Vagina (tissue), 2 donors: ENCODE data around the gene LMAN1.

Experiments
- CTCF ChIP-seq, 3 experiments: fragments of 450-650 bp in 2 of 3; fragments of 200-600 bp in 1 of 3; sonication (generic) in 1 of 3; IDR thresholded peaks; one replicate each; pipeline ENCODE4 v1.5.1; 2017 to 2019; ENCODE audit warnings: antibody characterized with exemption in 3 of 3, mild to moderate bottlenecking in 2 of 3, moderate library complexity in 2 of 3
- POLR2A ChIP-seq, 2 donors: fragments of 450-650 bp; IDR thresholded peaks; one replicate each; pipeline ENCODE4 v1.6.1; 2017; ENCODE audit warnings: antibody characterized with exemption in 2 of 2, mild to moderate bottlenecking in 2 of 2, moderate library complexity in 2 of 2

- TF ChIP-seq CTCF (IDR thresholded peaks at IDR 0.05) (no peak), POLR2A (IDR thresholded peaks at IDR 0.05) (no peak)
Observed at GRCh38 chr18:59311631-59312030, 47.4 kb downstream of the LMAN1 start.
